ENCODE data around the gene TIRAP.

TIRAP gene

DNA sequence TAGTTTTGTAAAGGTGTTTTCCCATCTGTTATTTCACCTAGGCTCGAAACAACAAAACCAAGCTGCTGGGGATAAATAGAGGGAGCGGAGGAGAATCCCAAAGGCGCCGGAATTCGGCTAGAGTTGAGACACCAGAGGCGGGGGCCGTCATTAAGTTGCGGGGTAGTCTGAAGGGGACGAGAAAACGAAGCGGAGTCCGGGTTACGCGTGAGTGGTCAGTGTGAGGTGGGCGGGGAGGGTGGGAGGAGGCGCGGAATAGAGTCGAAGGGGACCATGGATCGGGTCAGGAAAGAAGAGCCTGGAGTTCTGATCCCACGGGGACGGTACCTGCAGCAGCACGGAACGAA, 14.6 kb upstream of the TIRAP start:
- Histone ChIP-seq H3K36me3 (ENCODE audit: insufficient read depth) (no peaks in the 10 kb centered on the region), H3K4me2 (peak overlapping the region; percentile 72), H4K20me1 (ENCODE audit: insufficient read depth) (no peaks in the 10 kb centered on the region), H3K4me3 (IDR thresholded peaks at IDR 0.05; ENCODE audit: insufficient read depth, low read depth, low read length) (no peak overlapping the region), H3K27ac (peak overlapping the region; percentile 35; the same call in 1 of the 2 replicates), H3K9ac (peak overlapping the region; percentile 79), H2AFZ (ENCODE audit: low read depth) (peak overlapping the region; percentile 18; the same call in 1 of the 2 replicates), H3K79me2 (ENCODE audit: insufficient read depth, low read depth) (peaks cover 32% of the 10 kb centered on the region), H3K27me3 (ENCODE audit: insufficient read depth, low read depth) (no peaks in the 10 kb centered on the region), H3K4me1 (ENCODE audit: low read depth, poor library complexity, severe bottlenecking) (peaks cover 14% of the 10 kb centered on the region)
- TF ChIP-seq CTCF (conservative IDR thresholded peaks at IDR 0.05; ENCODE audit: low read depth, low read length): no peak

DNA sequence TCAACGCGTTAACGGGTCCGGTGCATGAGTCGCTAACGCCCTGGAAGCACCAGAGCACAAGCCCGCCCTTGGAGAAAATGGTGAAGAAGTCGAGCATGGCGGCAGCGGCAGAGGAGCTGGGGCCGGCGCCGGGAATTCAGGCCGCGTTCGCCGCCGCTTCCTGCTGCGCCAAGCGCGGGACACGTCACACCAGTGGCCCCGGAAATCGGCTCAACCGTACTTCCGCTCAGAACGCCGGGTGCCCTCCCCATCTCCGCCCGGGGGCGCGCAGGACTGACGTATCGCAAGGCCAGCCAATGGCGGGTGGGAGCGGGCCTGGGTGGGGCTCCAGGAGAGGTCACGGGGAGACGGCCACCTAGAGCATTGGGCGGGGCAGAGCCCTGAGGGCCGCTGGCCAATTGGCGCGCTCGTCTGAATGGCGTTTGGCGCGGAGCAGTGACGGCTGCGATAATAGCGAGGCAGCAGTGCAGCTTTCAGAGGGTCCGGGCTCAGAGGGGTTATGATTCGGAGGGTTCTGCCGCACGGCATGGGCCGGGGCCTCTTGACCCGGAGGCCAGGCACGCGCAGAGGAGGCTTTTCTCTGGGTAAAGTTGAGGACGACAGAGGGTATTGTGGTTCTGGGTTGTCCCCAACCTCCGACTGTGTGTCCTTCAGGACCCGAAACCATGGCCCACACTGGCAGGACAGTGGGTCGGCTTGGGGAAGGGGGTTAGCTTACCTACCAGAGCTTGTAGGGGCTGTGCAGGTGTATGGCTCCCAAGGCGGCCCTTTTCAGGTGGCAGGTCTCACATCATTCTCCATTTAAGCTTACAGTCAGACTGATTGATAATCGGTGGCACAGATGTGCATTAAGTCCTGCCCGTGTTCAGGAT, 13.9 kb upstream of the TIRAP start, which contains the start of the genes FOXRED1 and SRPRA:
TSS of gene FOXRED1 (plus strand) at position 447 of the 872 bp plus-strand sequence. CDS start at position 500, 53 bp downstream.
TSS of gene SRPRA (minus strand) at position 188 of the 872 bp plus-strand sequence. CDS start at position 97, 91 bp downstream.
- peak within 1 kb of the TSS; percentile 36; the same call in 1 of the 2 replicates for H3K27ac ChIP-seq

GRCh38 chr11:126277322-126277721, 5.6 kb upstream of the TIRAP start:
- H3K27ac ChIP-seq: no peak overlapping the region
- H2AFZ ChIP-seq (ENCODE audit: low read depth): no peak overlapping the region
- no peaks in the 10 kb centered on the region for H3K36me3 ChIP-seq (ENCODE audit: insufficient read depth)
- no peak overlapping the region for H3K9ac ChIP-seq
- H3K4me3 ChIP-seq (IDR thresholded peaks at IDR 0.05; ENCODE audit: insufficient read depth, low read depth, low read length): no peak overlapping the region
- no peak for TF ChIP-seq CTCF (conservative IDR thresholded peaks at IDR 0.05; ENCODE audit: low read depth, low read length)
- no peaks in the 10 kb centered on the region for H4K20me1 ChIP-seq (ENCODE audit: insufficient read depth)
- no peak overlapping the region for H3K4me2 ChIP-seq
- H3K27me3 ChIP-seq (ENCODE audit: insufficient read depth, low read depth): no peaks in the 10 kb centered on the region
- H3K4me1 ChIP-seq (ENCODE audit: low read depth, poor library complexity, severe bottlenecking): no peaks in the 10 kb centered on the region
- H3K79me2 ChIP-seq (ENCODE audit: insufficient read depth, low read depth): no peaks in the 10 kb centered on the region

More for the DNA sequence above, 13.9 kb upstream of the TIRAP start, which contains the start of the genes FOXRED1 and SRPRA:
- TF ChIP-seq CTCF (conservative IDR thresholded peaks at IDR 0.05; ENCODE audit: low read depth, low read length): no peak
- Histone ChIP-seq H3K36me3 (ENCODE audit: insufficient read depth) (no peaks in the 10 kb centered on the region), H2AFZ (ENCODE audit: low read depth) (peak within 1 kb of the TSS; percentile 41; the same call in 1 of the 2 replicates), H3K4me2 (peak within 1 kb of the TSS; percentile 72), H3K4me3 (IDR thresholded peaks at IDR 0.05; ENCODE audit: insufficient read depth, low read depth, low read length) (no peak within 1 kb of the TSS), H3K4me1 (ENCODE audit: low read depth, poor library complexity, severe bottlenecking) (peaks cover 14% of the 10 kb centered on the region), H3K9ac (peak within 1 kb of the TSS; percentile 79), H3K27me3 (ENCODE audit: insufficient read depth, low read depth) (no peaks in the 10 kb centered on the region), H4K20me1 (ENCODE audit: insufficient read depth) (no peaks in the 10 kb centered on the region), H3K79me2 (ENCODE audit: insufficient read depth, low read depth) (peaks cover 32% of the 10 kb centered on the region)

DNA sequence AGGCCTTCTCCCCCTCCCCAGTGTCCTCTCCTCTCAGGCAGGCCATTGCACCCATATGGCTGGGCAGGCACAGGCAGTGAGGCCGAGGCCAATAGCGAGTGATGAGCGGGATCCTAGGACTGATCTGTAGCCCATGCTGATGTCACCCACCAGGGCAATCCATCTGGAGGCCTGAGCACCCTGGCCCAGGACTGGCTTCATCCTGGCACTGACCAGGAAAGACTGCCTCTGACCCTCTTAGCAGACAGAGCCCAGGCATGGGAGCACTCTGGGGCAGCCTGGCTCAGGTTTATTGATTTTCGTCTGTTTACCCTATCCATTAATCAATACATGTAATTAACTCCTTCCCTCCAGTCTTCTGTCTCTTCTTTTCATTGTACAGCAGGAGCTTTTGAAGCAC, 5.1 kb upstream of the TIRAP start:
- Histone ChIP-seq H3K27ac (no peak overlapping the region), H3K36me3 (ENCODE audit: insufficient read depth) (no peaks in the 10 kb centered on the region)

More for the DNA sequence above, 5.1 kb upstream of the TIRAP start:
- Histone ChIP-seq H3K27me3 (ENCODE audit: insufficient read depth, low read depth) (no peaks in the 10 kb centered on the region), H3K9ac (no peak overlapping the region), H2AFZ (ENCODE audit: low read depth) (no peak overlapping the region), H3K4me2 (no peak overlapping the region), H3K4me1 (ENCODE audit: low read depth, poor library complexity, severe bottlenecking) (peaks cover 2% of the 10 kb centered on the region), H3K4me3 (IDR thresholded peaks at IDR 0.05; ENCODE audit: insufficient read depth, low read depth, low read length) (no peak overlapping the region), H4K20me1 (ENCODE audit: insufficient read depth) (no peaks in the 10 kb centered on the region), H3K79me2 (ENCODE audit: insufficient read depth, low read depth) (no peaks in the 10 kb centered on the region)
- TF ChIP-seq CTCF (conservative IDR thresholded peaks at IDR 0.05; ENCODE audit: low read depth, low read length): no peak

Measured in KMS-11 (cell line).